ENCODE data around the gene PRKACG.

The PRKACG gene

DNA sequence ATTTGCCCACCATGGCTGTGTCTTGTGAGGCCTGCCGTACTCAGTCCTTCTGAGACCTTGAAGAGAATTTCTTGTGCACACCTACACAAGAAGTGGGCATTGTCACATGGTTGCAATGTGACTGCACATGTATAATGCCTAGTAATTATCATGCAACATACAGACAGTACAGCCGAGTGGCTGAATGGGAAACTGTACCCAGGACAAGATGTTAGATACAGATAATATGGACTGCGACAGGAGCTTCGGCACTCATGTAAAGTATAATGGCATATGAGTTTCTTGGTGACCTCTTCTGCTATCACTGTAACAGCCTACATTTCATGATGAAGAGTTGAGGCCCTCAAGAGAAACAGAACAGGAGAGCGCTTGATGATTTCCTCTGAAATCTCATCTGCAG is 4.8 kb upstream of the PRKACG start:
- Histone ChIP-seq H2BK120ac (ENCODE audit: low read depth, low read length) (no peak overlapping the region), H3K9me3 (ENCODE audit: control insufficient read depth, low read length) (no peaks in the 10 kb centered on the region), H3K4me1 (ENCODE audit: control insufficient read depth, insufficient read depth, low read depth, low read length) (no peaks in the 10 kb centered on the region), H3K23ac (ENCODE audit: low read length in 2 of 2) (no peak overlapping the region), H4K91ac (ENCODE audit: low read length) (no peak overlapping the region), H3K27me3 (ENCODE audit: control insufficient read depth in 1 of 2, insufficient read depth in 1 of 2, low read length in 2 of 2) (peaks cover 10 to 20% of the 10 kb centered on the region in 2 experiments), H2BK12ac (ENCODE audit: low read length in 2 of 2) (no peak overlapping the region), H3K14ac (ENCODE audit: low read length in 2 of 2) (no peak overlapping the region), H3K36me3 (ENCODE audit: control insufficient read depth in 1 of 2, insufficient read depth in 2 of 2, low read depth in 1 of 2, low read length in 2 of 2) (no peaks in the 10 kb centered on the region), H4K8ac (ENCODE audit: low read length) (no peak overlapping the region), H3K9ac (ENCODE audit: low read length) (no peak overlapping the region), H3K4ac (ENCODE audit: low read depth in 1 of 2, low read length in 2 of 2) (no peak overlapping the region), H2AK5ac (ENCODE audit: low read length, severe bottlenecking) (no peak overlapping the region), H2AFZ (ENCODE audit: low read depth, low read length) (no peak overlapping the region), H2BK5ac (ENCODE audit: low read depth, low read length, poor library complexity, severe bottlenecking) (no peak overlapping the region), H2BK15ac (ENCODE audit: low read depth, poor library complexity, severe bottlenecking) (no peak overlapping the region), H3K27ac (ENCODE audit: low read length, poor library complexity, severe bottlenecking) (no peak overlapping the region), H3K79me1 (replicated peaks; ENCODE audit: low read length, poor library complexity, severe bottlenecking) (no peaks in the 10 kb centered on the region), H3K4me3 (ENCODE audit: insufficient read depth in 1 of 2, low read depth in 1 of 2, low read length in 2 of 2) (no peak overlapping the region), H3K4me2 (ENCODE audit: low read length, poor library complexity, severe bottlenecking) (no peak overlapping the region), H3K18ac (ENCODE audit: low read depth in 1 of 2, low read length in 2 of 2) (no peak overlapping the region)
- DNase-seq: no peak
- WGBS: 71% methylated on average over 5 of the region's 5 CpGs

DNA sequence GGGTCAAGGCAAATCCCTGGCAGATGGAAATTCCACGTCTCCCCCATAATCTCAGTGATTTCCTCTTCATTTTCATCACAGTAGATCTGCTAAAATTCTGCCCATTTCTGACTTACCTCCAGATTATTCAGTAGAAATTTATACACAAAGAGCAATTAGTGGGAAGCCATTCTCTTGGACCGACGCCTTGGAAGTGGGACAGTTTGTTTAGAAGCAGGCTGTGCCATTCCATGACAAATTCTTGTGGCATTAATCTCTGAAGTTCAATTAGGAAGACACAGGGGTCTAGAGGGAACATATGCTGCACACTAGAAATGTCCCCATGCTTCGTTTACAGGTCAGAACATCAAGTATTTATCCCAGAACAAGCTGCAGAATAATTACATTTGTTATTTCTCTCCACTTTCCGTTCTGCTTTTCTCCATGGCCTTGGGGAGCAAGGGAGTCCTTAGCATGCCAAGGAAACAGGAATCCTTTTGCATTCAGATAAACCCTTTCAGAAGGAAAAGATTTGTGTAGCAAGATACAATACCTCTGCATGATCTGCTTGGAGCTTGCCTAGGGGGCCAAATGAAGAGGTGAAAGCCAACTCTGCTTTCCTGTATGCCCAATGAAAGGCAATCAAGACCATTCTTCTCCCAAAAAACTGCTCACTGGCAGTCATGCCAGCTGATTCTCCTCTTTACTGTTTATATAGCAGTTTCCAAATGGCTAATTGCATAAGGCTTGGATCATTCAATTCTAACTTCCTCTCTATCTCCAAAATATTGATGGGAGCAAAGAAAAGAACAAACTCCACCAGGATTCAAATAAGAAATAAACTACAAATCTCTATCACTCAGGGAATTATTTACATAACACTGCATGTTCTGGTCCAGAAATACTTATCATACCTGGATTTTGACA is 2.5 kb upstream of the PRKACG start:
- 54% methylated on average over 5 of the region's 5 CpGs for WGBS
- no peak overlapping the region for H3K4ac ChIP-seq (ENCODE audit: low read depth in 1 of 2, low read length in 2 of 2)

DNA sequence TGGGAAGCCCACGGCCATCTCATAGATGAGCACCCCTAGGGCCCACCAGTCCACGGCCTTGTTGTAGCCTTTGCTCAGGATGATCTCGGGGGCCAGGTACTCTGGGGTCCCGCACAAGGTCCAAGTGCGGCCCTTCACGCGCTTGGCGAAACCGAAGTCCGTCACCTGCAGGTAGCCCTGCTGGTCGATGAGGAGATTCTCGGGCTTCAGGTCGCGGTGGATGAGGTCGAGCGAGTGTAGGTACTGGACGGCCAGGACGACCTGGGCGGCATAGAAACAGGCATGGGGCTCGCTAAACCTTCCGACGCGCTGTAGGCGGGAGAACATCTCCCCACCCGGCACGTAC is 558 bp downstream of the PRKACG start:
- 96% methylated on average over 26 of the region's 26 CpGs for WGBS

More for the DNA sequence above, 2.5 kb upstream of the PRKACG start:
- Histone ChIP-seq H4K91ac (ENCODE audit: low read length) (no peak overlapping the region), H2AFZ (ENCODE audit: low read depth, low read length) (no peak overlapping the region), H3K4me2 (ENCODE audit: low read length, poor library complexity, severe bottlenecking) (no peak overlapping the region), H4K8ac (ENCODE audit: low read length) (no peak overlapping the region), H2BK15ac (ENCODE audit: low read depth, poor library complexity, severe bottlenecking) (no peak overlapping the region), H3K14ac (ENCODE audit: low read length in 2 of 2) (no peak overlapping the region), H3K27me3 (ENCODE audit: control insufficient read depth in 1 of 2, insufficient read depth in 1 of 2, low read length in 2 of 2) (peaks cover 10% of the 10 kb centered on the region in 2 experiments), H3K9me3 (ENCODE audit: control insufficient read depth, low read length) (no peaks in the 10 kb centered on the region), H3K9ac (ENCODE audit: low read length) (no peak overlapping the region), H2BK12ac (ENCODE audit: low read length in 2 of 2) (no peak overlapping the region), H3K23ac (ENCODE audit: low read length in 2 of 2) (no peak overlapping the region), H3K36me3 (ENCODE audit: control insufficient read depth in 1 of 2, insufficient read depth in 2 of 2, low read depth in 1 of 2, low read length in 2 of 2) (no peaks in the 10 kb centered on the region), H3K79me1 (replicated peaks; ENCODE audit: low read length, poor library complexity, severe bottlenecking) (no peaks in the 10 kb centered on the region), H3K4me3 (ENCODE audit: insufficient read depth in 1 of 2, low read depth in 1 of 2, low read length in 2 of 2) (no peak overlapping the region), H3K4me1 (ENCODE audit: control insufficient read depth, insufficient read depth, low read depth, low read length) (no peaks in the 10 kb centered on the region), H3K18ac (ENCODE audit: low read depth in 1 of 2, low read length in 2 of 2) (no peak overlapping the region), H3K27ac (ENCODE audit: low read length, poor library complexity, severe bottlenecking) (no peak overlapping the region), H2BK120ac (ENCODE audit: low read depth, low read length) (no peak overlapping the region), H2AK5ac (ENCODE audit: low read length, severe bottlenecking) (no peak overlapping the region), H2BK5ac (ENCODE audit: low read depth, low read length, poor library complexity, severe bottlenecking) (no peak overlapping the region)
- no peak for DNase-seq

DNA sequence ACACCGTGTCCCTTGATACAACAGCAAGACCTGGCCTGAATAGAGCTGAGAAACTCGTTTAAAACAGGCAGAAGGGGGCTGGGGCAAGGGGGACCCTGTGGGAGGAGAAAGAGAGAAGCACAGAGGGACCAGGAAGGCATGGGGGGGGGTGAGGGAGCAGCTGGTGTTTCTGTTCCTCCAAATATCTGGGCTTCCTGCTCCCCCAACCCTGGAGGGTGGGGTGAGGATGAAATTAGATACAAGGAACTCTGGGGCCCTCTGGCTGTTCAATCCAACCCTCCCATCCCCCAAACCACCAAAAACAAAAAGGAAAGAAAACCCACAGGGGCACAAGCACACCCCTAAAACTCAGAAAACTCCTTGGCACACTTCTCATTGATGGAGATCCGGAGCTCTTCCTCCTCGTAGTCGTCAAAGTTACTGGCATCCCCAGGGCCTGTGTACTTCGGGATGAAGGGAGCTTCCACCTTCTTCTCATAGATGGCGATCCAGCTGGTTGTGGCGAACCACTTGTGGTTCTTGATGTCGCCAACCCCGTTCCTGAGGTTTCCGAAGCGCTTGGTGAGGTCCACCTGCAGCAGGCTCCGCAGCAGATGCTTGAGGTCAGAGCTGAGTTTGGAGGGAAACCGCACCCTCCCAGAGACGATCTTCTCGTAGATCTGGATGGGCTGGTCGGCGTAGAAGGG is 1.1 kb downstream of the PRKACG start:
- no peaks in the 10 kb centered on the region for H3K36me3 ChIP-seq (ENCODE audit: control insufficient read depth in 1 of 2, insufficient read depth in 2 of 2, low read depth in 1 of 2, low read length in 2 of 2)
- no peak overlapping the region for H2BK5ac ChIP-seq (ENCODE audit: low read depth, low read length, poor library complexity, severe bottlenecking)
- no peak overlapping the region for H3K23ac ChIP-seq (ENCODE audit: low read length in 2 of 2)
- H4K91ac ChIP-seq (ENCODE audit: low read length): no peak overlapping the region
- no peak overlapping the region for H3K14ac ChIP-seq (ENCODE audit: low read length in 2 of 2)
- H3K4ac ChIP-seq (ENCODE audit: low read depth in 1 of 2, low read length in 2 of 2): no peak overlapping the region
- no peak overlapping the region for H3K9ac ChIP-seq (ENCODE audit: low read length)
- H2AK5ac ChIP-seq (ENCODE audit: low read length, severe bottlenecking): no peak overlapping the region
- WGBS: 87% methylated on average over 18 of the region's 18 CpGs
- H3K4me2 ChIP-seq (ENCODE audit: low read length, poor library complexity, severe bottlenecking): no peak overlapping the region
- no peak for DNase-seq
- H3K4me1 ChIP-seq (ENCODE audit: control insufficient read depth, insufficient read depth, low read depth, low read length): no peaks in the 10 kb centered on the region
- no peak overlapping the region for H2BK15ac ChIP-seq (ENCODE audit: low read depth, poor library complexity, severe bottlenecking)
- H3K27me3 ChIP-seq (ENCODE audit: control insufficient read depth in 1 of 2, insufficient read depth in 1 of 2, low read length in 2 of 2): peaks cover 10 to 18% of the 10 kb centered on the region in 2 experiments
- H2AFZ ChIP-seq (ENCODE audit: low read depth, low read length): no peak overlapping the region
- no peak overlapping the region for H2BK12ac ChIP-seq (ENCODE audit: low read length in 2 of 2)
- H4K8ac ChIP-seq (ENCODE audit: low read length): no peak overlapping the region
- no peak overlapping the region for H3K18ac ChIP-seq (ENCODE audit: low read depth in 1 of 2, low read length in 2 of 2)
- H2BK120ac ChIP-seq (ENCODE audit: low read depth, low read length): no peak overlapping the region
- H3K27ac ChIP-seq (ENCODE audit: low read length, poor library complexity, severe bottlenecking): no peak overlapping the region
- no peaks in the 10 kb centered on the region for H3K79me1 ChIP-seq (replicated peaks; ENCODE audit: low read length, poor library complexity, severe bottlenecking)
- no peak overlapping the region for H3K4me3 ChIP-seq (ENCODE audit: insufficient read depth in 1 of 2, low read depth in 1 of 2, low read length in 2 of 2)
- H3K9me3 ChIP-seq (ENCODE audit: control insufficient read depth, low read length): no peaks in the 10 kb centered on the region

More for the DNA sequence above, 558 bp downstream of the PRKACG start:
- no peaks in the 10 kb centered on the region for H3K79me1 ChIP-seq (replicated peaks; ENCODE audit: low read length, poor library complexity, severe bottlenecking)
- H2BK120ac ChIP-seq (ENCODE audit: low read depth, low read length): no peak overlapping the region
- peaks cover 10 to 20% of the 10 kb centered on the region in 2 experiments for H3K27me3 ChIP-seq (ENCODE audit: control insufficient read depth in 1 of 2, insufficient read depth in 1 of 2, low read length in 2 of 2)
- no peak overlapping the region for H3K4me3 ChIP-seq (ENCODE audit: insufficient read depth in 1 of 2, low read depth in 1 of 2, low read length in 2 of 2)
- no peaks in the 10 kb centered on the region for H3K36me3 ChIP-seq (ENCODE audit: control insufficient read depth in 1 of 2, insufficient read depth in 2 of 2, low read depth in 1 of 2, low read length in 2 of 2)
- H3K27ac ChIP-seq (ENCODE audit: low read length, poor library complexity, severe bottlenecking): no peak overlapping the region
- DNase-seq: no peak
- H3K4ac ChIP-seq (ENCODE audit: low read depth in 1 of 2, low read length in 2 of 2): no peak overlapping the region
- H3K23ac ChIP-seq (ENCODE audit: low read length in 2 of 2): no peak overlapping the region
- no peak overlapping the region for H3K14ac ChIP-seq (ENCODE audit: low read length in 2 of 2)
- H3K18ac ChIP-seq (ENCODE audit: low read depth in 1 of 2, low read length in 2 of 2): no peak overlapping the region
- no peak overlapping the region for H3K9ac ChIP-seq (ENCODE audit: low read length)
- no peak overlapping the region for H2BK12ac ChIP-seq (ENCODE audit: low read length in 2 of 2)
- no peak overlapping the region for H2AK5ac ChIP-seq (ENCODE audit: low read length, severe bottlenecking)
- H3K4me1 ChIP-seq (ENCODE audit: control insufficient read depth, insufficient read depth, low read depth, low read length): no peaks in the 10 kb centered on the region
- H2BK5ac ChIP-seq (ENCODE audit: low read depth, low read length, poor library complexity, severe bottlenecking): no peak overlapping the region
- H4K91ac ChIP-seq (ENCODE audit: low read length): no peak overlapping the region
- no peak overlapping the region for H2BK15ac ChIP-seq (ENCODE audit: low read depth, poor library complexity, severe bottlenecking)
- H2AFZ ChIP-seq (ENCODE audit: low read depth, low read length): no peak overlapping the region
- H4K8ac ChIP-seq (ENCODE audit: low read length): no peak overlapping the region
- no peak overlapping the region for H3K4me2 ChIP-seq (ENCODE audit: low read length, poor library complexity, severe bottlenecking)
- H3K9me3 ChIP-seq (ENCODE audit: control insufficient read depth, low read length): no peaks in the 10 kb centered on the region

Measured in mesenchymal stem cell (in vitro differentiated cells and primary cell).